SK-N-MC (cell line): Measurements from ENCODE around the gene ARSG.

Experiments
- EZH2 ChIP-seq: fragments of 200-600 bp; sonication (generic); IDR thresholded peaks from one replicate; pipeline ENCODE4 v1.6.1; 2017; ENCODE audit warnings: antibody characterized with exemption
- POLR2AphosphoS5 ChIP-seq: IDR thresholded peaks from 2 replicates; pipeline ENCODE4 v1.6.1; 2012; ENCODE audit warnings: mild to moderate bottlenecking, low read depth, low read length, borderline replicate concordance

- TF ChIP-seq POLR2AphosphoS5, result no peak
- no peak for TF ChIP-seq EZH2
Observed at GRCh38 chr17:68249354-68249765, 41.9 kb upstream of the ARSG start.
